K562 (cell line): Measurements from ENCODE around the gene RPN1. TPM values are rescaled to one million over a fixed set of nuclear protein-coding genes. Genes with fewer than 3 reads are reported as not detected.

Source experiments
- ATAC-seq: fragments of 200-7000 bp; cut with Tn5 transposase; 3 replicates; pipeline ENCODE4 v1.9.1; 2020; ENCODE audit warnings: moderate library complexity
- BruUV-seq: library from RNA; stranded (reverse); fragments of 400-500 nt; replicated peaks from 2 replicates; lab custom pipeline; 2021; lab: Mats Ljungman, UMichigan
- CTCF ChIA-PET: fragments of 300-600 bp; formaldehyde crosslinking; extraction: SDS; loops from one replicate; lab custom pipeline; 2021; ENCODE audit warnings: low intra/inter-chr PET ratio; lab: Yijun Ruan, JAX
- POLR2A ChIA-PET: fragments of 300-600, 350-650 bp; sonication (Branson Sonifier 250); formaldehyde crosslinking; extraction: SDS; loops from one replicate; lab custom pipeline; 2021; ENCODE audit warnings: antibody characterized with exemption, inconsistent platforms; lab: Yijun Ruan, JAX
- DNase-seq, 4 experiments: peaks; one replicate each; pipeline versions ENCODE4 v3.0.0 to v3.0.0-alpha.2; 2011 to 2018; ENCODE audit warnings: low spot score in 3 of 4, mixed read lengths in 3 of 4; ENCODE audit errors: extremely low read depth in 1 of 4
- FAIRE-seq: peaks from 2 replicates; lab custom pipeline; 2011; peaks lifted over from hg19 to GRCh38; lab: Jason Lieb, UNC
- H2AFZ ChIP-seq: 2 replicates; pipeline ENCODE4 v1.6.0; 2011; ENCODE audit warnings: low read depth, low read length, control low read depth, inconsistent platforms
- H3K27ac ChIP-seq: fragments of 200-600 bp; 3 replicates; pipeline ENCODE4 v1.8.0; 2011; ENCODE audit warnings: low read depth, mild to moderate bottlenecking, control low read depth, inconsistent platforms, low read length, moderate library complexity, mixed read lengths; ENCODE audit errors: extremely low read depth
- H3K27me3 ChIP-seq, 2 experiments: fragments of 300-600 bp in 1 of 2; 2 replicates in 1 of 2; 3 replicates in 1 of 2; pipeline versions ENCODE4 v1.6.0 to v1.8.0; 2011; ENCODE audit warnings: inconsistent platforms in 2 of 2, low read length in 2 of 2, mild to moderate bottlenecking in 1 of 2, mixed read lengths in 1 of 2, moderate library complexity in 1 of 2; ENCODE audit not compliant: control insufficient read depth in 2 of 2, insufficient read depth in 2 of 2
- H3K36me3 ChIP-seq: fragments of 300-600 bp; 3 replicates; pipeline ENCODE4 v1.8.0; 2011; ENCODE audit warnings: mild to moderate bottlenecking, low read length, inconsistent platforms; ENCODE audit not compliant: control insufficient read depth, insufficient read depth
- H3K4me1 ChIP-seq, 2 experiments: fragments of 200-600 bp in 1 of 2; replicated peaks in 1 of 2; 2 replicates in 1 of 2; 3 replicates in 1 of 2; pipeline versions ENCODE4 v1.5.1 to v1.8.0; 2011; ENCODE audit warnings: inconsistent platforms in 2 of 2, low read length in 2 of 2, mild to moderate bottlenecking in 1 of 2, mixed read lengths in 1 of 2, moderate library complexity in 1 of 2; ENCODE audit not compliant: control insufficient read depth in 2 of 2, insufficient read depth in 2 of 2
- H3K4me2 ChIP-seq: 2 replicates; pipeline ENCODE4 v1.6.1; 2011; ENCODE audit warnings: low read length, control low read depth, inconsistent platforms, mixed read lengths; ENCODE audit not compliant: insufficient read depth
- H3K4me3 ChIP-seq: fragments of 200-600 bp; sonication (generic), shearing (Covaris generic); 2 replicates; pipeline ENCODE4 v1.5.1; 2016; ENCODE audit warnings: control low read depth, inconsistent platforms
- H3K79me2 ChIP-seq: fragments of 200-600 bp; 3 replicates; pipeline ENCODE4 v1.8.0; 2011; ENCODE audit warnings: low read length, inconsistent platforms; ENCODE audit not compliant: control insufficient read depth, insufficient read depth
- H3K9ac ChIP-seq, 2 experiments: 2 replicates each; pipeline versions ENCODE4 v1.6.0 to v1.6.1; 2011; ENCODE audit warnings: low read depth in 2 of 2, low read length in 2 of 2, control low read depth in 1 of 2, inconsistent platforms in 1 of 2, mild to moderate bottlenecking in 1 of 2, mixed read lengths in 1 of 2; ENCODE audit not compliant: insufficient read depth in 1 of 2
- H3K9me1 ChIP-seq: one replicate; pipeline ENCODE4 v1.6.0; 2011; ENCODE audit warnings: inconsistent platforms, mild to moderate bottlenecking, low read length, moderate library complexity; ENCODE audit not compliant: control insufficient read depth, insufficient read depth
- H3K9me3 ChIP-seq: replicated peaks from 2 replicates; pipeline ENCODE4 v1.5.1; 2011; ENCODE audit warnings: low read depth, low read length, inconsistent platforms; ENCODE audit not compliant: control insufficient read depth, insufficient read depth
- H4K20me1 ChIP-seq: replicated peaks from 2 replicates; pipeline ENCODE4 v1.6.1; 2011; ENCODE audit warnings: low read length, inconsistent platforms, mixed read lengths; ENCODE audit not compliant: control insufficient read depth, insufficient read depth
- HDAC3 ChIP-seq: fragments of 450-650 bp; IDR thresholded peaks from 2 replicates; pipeline ENCODE4 v1.6.1; 2018; ENCODE audit warnings: borderline replicate concordance, mild to moderate bottlenecking, moderate library complexity; ENCODE audit not compliant: partially characterized antibody
- NFYB ChIP-seq: IDR thresholded peaks from 2 replicates; pipeline ENCODE4 v1.6.1; 2011; ENCODE audit warnings: mild to moderate bottlenecking, moderate library complexity; ENCODE audit not compliant: insufficient read length; ENCODE audit errors: extremely low read depth
- NR2C1 ChIP-seq, 2 experiments: fragments of 450-650 bp; IDR thresholded peaks; 2 replicates each; pipeline ENCODE4 v1.6.1; 2017; ENCODE audit warnings: mild to moderate bottlenecking in 2 of 2, antibody characterized with exemption in 1 of 2, inconsistent platforms in 1 of 2, missing compliant biosample characterization in 1 of 2, missing genetic modification characterization in 1 of 2
- NR4A1 ChIP-seq, 2 experiments: fragments of 250-450 bp in 1 of 2; fragments of 450-650 bp in 1 of 2; sonication (Bioruptor Pico) in 1 of 2; IDR thresholded peaks; 2 replicates each; pipeline versions ENCODE4 v1.4.0 to v1.6.1; 2016 to 2020; ENCODE audit warnings: mild to moderate bottlenecking in 2 of 2, missing compliant biosample characterization in 1 of 2, missing genetic modification characterization in 1 of 2, moderate library complexity in 1 of 2
- XRCC3 ChIP-seq: fragments of 450-650 bp; IDR thresholded peaks from 2 replicates; pipeline ENCODE4 v1.6.1; 2017; ENCODE audit warnings: mild to moderate bottlenecking, moderate library complexity
- WGBS: fragments of 100-300 bp; shearing (Covaris generic); methylation state at CpG from one replicate; pipeline ENCODE4 v1.1.6; 2016; ENCODE audit warnings: low coverage, mixed read lengths; ENCODE audit not compliant: insufficient coverage; ENCODE audit errors: missing lambda C conversion rate; 5-methylcytosine and 5-hydroxymethylcytosine counted together
- in situ Hi-C: fragments of 300-500 bp; cut with MboI; formaldehyde crosslinking; loops from 4 replicates; pipeline ENCODE4 v1.15.0; 2018; ENCODE audit warnings: inconsistent platforms, mixed read lengths
- intact Hi-C: fragments of 100-400 bp; cut with micrococcal nuclease; formaldehyde crosslinking; loops from 2 replicates; pipeline ENCODE4 v1.14.2; 2022
- polyA plus RNA-seq, 8 experiments: library from polyadenylated mRNA; depleted of rRNA in 4 of 8; stranded (reverse) in 5 of 8; unstranded in 3 of 8; fragments of >200 nt; fragmentation: Nextera tagmentation in 2 of 8; fragmentation: Illumina TruSeq in 1 of 8; extraction: Ambion mirVana in 2 of 8; extraction: Trizol in 1 of 8; gene quantifications; 2 replicates each; pipeline versions ENCODE4 v1.2.1 to v1.2.3, GENCODE V29; 2011 to 2014; ENCODE audit warnings: inconsistent platforms in 1 of 8, missing spikeins in 1 of 8
- total RNA-seq, 7 experiments: library from RNA; depleted of rRNA in 6 of 7; stranded (reverse); fragments of >200 nt in 6 of 7; fragmentation: Illumina TruSeq in 2 of 7; extraction: Trizol in 2 of 7; gene quantifications; 2 replicates each; pipeline versions ENCODE4 v1.2.1 to v1.2.3, GENCODE V29; 2011 to 2021; ENCODE audit warnings: low replicate concordance in 1 of 7
- TF ChIP-seq, protein P1 (sequence below): fragments of 150-350 bp; IDR thresholded peaks from 2 replicates; pipeline ENCODE4 v1.6.1; 2014; ENCODE audit warnings: low read depth, mild to moderate bottlenecking, low read length, borderline replicate concordance
- TF ChIP-seq, protein P2 (sequence below): fragments of 250-450 bp; sonication (Bioruptor Pico); IDR thresholded peaks from 2 replicates; pipeline ENCODE4 v1.5.0; 2021
- TF ChIP-seq, protein P3 (sequence below), 2 experiments: fragments of 450-650 bp in 1 of 2; sonication (generic) in 1 of 2; formaldehyde crosslinking in 1 of 2; IDR thresholded peaks in 1 of 2; conservative IDR thresholded peaks in 1 of 2; 2 replicates each; pipeline versions ENCODE4 v1.6.1 to v1.8.1; 2016 to 2023; ENCODE audit warnings: mild to moderate bottlenecking in 2 of 2, moderate library complexity in 2 of 2, inconsistent platforms in 1 of 2, missing genetic modification reagents in 1 of 2

RPN1 gene
- total and polyA plus RNA-seq, 9 of the 15 experiments (the other 6 are each of a cell fraction or from before 2014, with no cell fraction given) = 39.5 to 300 (median 148) TPM

DNA sequence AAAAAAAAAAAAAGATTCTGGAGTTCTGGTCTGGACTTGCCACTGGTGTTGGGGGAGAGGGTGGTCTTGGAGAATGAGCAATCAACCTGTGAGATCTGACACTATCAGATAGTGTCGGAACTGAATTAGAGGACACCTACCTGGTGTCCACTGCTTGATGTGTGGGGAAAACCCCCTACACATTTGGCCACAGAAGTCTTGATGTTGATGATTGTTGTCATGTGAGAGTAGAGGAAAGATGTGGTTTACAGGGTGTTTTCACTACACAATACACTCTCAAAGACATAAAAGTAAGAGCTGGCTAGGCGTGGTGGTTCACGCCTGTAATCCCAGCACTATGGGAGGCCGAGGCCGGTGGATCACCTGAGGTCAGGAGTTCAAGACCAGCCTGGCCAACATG is 38.4 kb upstream of the RPN1 start (continued):
- TF ChIP-seq NR4A1 (CRISPR knock-in tag; IDR thresholded peaks at IDR 0.05) = no peak
- no peak for TF ChIP-seq NR4A1 (tag; IDR thresholded peaks at IDR 0.05)
- TF ChIP-seq, protein P1, sequence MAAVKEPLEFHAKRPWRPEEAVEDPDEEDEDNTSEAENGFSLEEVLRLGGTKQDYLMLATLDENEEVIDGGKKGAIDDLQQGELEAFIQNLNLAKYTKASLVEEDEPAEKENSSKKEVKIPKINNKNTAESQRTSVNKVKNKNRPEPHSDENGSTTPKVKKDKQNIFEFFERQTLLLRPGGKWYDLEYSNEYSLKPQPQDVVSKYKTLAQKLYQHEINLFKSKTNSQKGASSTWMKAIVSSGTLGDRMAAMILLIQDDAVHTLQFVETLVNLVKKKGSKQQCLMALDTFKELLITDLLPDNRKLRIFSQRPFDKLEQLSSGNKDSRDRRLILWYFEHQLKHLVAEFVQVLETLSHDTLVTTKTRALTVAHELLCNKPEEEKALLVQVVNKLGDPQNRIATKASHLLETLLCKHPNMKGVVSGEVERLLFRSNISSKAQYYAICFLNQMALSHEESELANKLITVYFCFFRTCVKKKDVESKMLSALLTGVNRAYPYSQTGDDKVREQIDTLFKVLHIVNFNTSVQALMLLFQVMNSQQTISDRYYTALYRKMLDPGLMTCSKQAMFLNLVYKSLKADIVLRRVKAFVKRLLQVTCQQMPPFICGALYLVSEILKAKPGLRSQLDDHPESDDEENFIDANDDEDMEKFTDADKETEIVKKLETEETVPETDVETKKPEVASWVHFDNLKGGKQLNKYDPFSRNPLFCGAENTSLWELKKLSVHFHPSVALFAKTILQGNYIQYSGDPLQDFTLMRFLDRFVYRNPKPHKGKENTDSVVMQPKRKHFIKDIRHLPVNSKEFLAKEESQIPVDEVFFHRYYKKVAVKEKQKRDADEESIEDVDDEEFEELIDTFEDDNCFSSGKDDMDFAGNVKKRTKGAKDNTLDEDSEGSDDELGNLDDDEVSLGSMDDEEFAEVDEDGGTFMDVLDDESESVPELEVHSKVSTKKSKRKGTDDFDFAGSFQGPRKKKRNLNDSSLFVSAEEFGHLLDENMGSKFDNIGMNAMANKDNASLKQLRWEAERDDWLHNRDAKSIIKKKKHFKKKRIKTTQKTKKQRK = no peak
- TF ChIP-seq NFYB = no peak
- no peak for TF ChIP-seq HDAC3

DNA sequence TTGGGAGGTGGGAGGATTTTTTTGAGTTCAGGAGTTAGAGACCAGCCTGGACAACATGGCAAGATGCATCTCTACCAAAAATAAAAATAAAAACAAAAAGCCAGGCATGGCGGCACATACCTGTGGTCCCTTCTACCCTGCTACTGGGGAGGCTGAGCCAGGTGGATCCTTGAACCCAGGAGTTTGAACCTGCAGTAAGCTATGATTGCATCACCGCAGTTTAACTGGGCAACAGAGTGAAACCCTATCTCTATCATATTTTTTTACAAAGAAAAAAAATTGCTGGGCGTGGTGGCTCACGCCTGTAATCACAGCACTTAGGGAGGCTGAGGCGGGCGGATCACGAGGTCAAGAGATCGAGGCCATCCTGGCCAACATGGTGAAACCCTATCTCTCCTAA is 35.8 kb upstream of the RPN1 start:
- Histone ChIP-seq H3K9me1 (no peaks in the 10 kb centered on the region), H3K9me3 (no peaks in the 10 kb centered on the region), H3K4me1 (peaks cover 0 to 3% of the 10 kb centered on the region in 2 experiments; a peak in 3 of 5 replicates), H3K4me2 (no peak overlapping the region), H3K27ac (no peak overlapping the region), H2AFZ (no peak overlapping the region), H4K20me1 (no peaks in the 10 kb centered on the region), H3K27me3 (no peaks in the 10 kb centered on the region), H3K4me3 (no peak overlapping the region), H3K79me2 (peaks cover 4% of the 10 kb centered on the region; the same call in 1 of the 3 replicates), H3K36me3 (no peaks in the 10 kb centered on the region), H3K9ac (no peak overlapping the region)
- FAIRE-seq = no peak
- POLR2A ChIA-PET = interaction anchor here (0.7 kb wide), 1 partner anchor 18 kb away, joined by 3 read pairs; no protein-coding TSS in a partner anchor
- in situ Hi-C loops = no loop called here
- WGBS = 56% methylated on average over 8 of the region's 8 CpGs
- TF ChIP-seq NR2C1 (IDR thresholded peaks at IDR 0.05) = no peak
- no peak for TF ChIP-seq NR2C1 (tag; IDR thresholded peaks at IDR 0.05)
- no peak for TF ChIP-seq XRCC3
- TF ChIP-seq, protein P2, sequence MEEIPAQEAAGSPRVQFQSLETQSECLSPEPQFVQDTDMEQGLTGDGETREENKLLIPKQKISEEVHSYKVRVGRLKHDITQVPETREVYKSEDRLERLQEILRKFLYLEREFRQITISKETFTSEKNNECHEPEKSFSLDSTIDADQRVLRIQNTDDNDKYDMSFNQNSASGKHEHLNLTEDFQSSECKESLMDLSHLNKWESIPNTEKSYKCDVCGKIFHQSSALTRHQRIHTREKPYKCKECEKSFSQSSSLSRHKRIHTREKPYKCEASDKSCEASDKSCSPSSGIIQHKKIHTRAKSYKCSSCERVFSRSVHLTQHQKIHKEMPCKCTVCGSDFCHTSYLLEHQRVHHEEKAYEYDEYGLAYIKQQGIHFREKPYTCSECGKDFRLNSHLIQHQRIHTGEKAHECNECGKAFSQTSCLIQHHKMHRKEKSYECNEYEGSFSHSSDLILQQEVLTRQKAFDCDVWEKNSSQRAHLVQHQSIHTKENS = no peak
- TF ChIP-seq, protein P3, sequence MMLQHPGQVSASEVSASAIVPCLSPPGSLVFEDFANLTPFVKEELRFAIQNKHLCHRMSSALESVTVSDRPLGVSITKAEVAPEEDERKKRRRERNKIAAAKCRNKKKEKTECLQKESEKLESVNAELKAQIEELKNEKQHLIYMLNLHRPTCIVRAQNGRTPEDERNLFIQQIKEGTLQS (IDR thresholded peaks at IDR 0.05) = peak; percentile 40
- TF ChIP-seq, protein P3 (CRISPR knock-in tag; conservative IDR thresholded peaks at IDR 0.05) = no peak
- no peak for ATAC-seq
- CTCF ChIA-PET = no interaction called here
- DNase-seq = no peak
- intact Hi-C loops = no loop called here
- no TSS peak for BruUV-seq
